H9 (cell line): Measurements from ENCODE around the gene DLK1. TPM values are rescaled to one million over a fixed set of nuclear protein-coding genes. Genes with fewer than 3 reads are reported as not detected.

ENCODE experiments used
- DNase-seq: peaks from one replicate; pipeline ENCODE4 v3.0.0-alpha.2; 2017
- H2AFZ ChIP-seq: one replicate; pipeline ENCODE4 v1.6.1; 2013; ENCODE audit warnings: mild to moderate bottlenecking, low read length, control low read depth, moderate library complexity
- H2AK5ac ChIP-seq: 2 replicates; pipeline ENCODE4 v1.6.1; 2013; ENCODE audit warnings: low read length, control low read depth, mixed read lengths; ENCODE audit not compliant: insufficient read length
- H2BK120ac ChIP-seq: one replicate; pipeline ENCODE4 v1.6.1; 2013; ENCODE audit warnings: low read depth, mild to moderate bottlenecking, low read length, control low read depth, inconsistent platforms; ENCODE audit not compliant: poor library complexity, severe bottlenecking
- H2BK12ac ChIP-seq: 2 replicates; pipeline ENCODE4 v1.6.1; 2013; ENCODE audit warnings: low read length, control low read depth, mixed read lengths, low read depth; ENCODE audit not compliant: insufficient read length
- H2BK15ac ChIP-seq: 2 replicates; pipeline ENCODE4 v1.6.1; 2013; ENCODE audit warnings: low read depth, low read length, control low read depth
- H2BK20ac ChIP-seq: one replicate; pipeline ENCODE4 v1.6.1; 2013; ENCODE audit warnings: low read depth, mild to moderate bottlenecking, low read length, control low read depth, inconsistent platforms; ENCODE audit not compliant: poor library complexity, severe bottlenecking
- H2BK5ac ChIP-seq: 2 replicates; pipeline ENCODE4 v1.6.1; 2013; ENCODE audit warnings: low read length, control low read depth, mixed read lengths; ENCODE audit not compliant: insufficient read length
- H3K14ac ChIP-seq: 2 replicates; pipeline ENCODE4 v1.6.1; 2013; ENCODE audit warnings: low read length, control low read depth; ENCODE audit not compliant: insufficient read depth
- H3K18ac ChIP-seq: 2 replicates; pipeline ENCODE4 v1.6.1; 2013; ENCODE audit warnings: low read depth, mild to moderate bottlenecking, mixed read lengths, low read length, control low read depth; ENCODE audit not compliant: insufficient read length
- H3K23ac ChIP-seq: 2 replicates; pipeline ENCODE4 v1.6.1; 2013; ENCODE audit warnings: low read length, control low read depth, mixed read lengths, low read depth; ENCODE audit not compliant: insufficient read length
- H3K23me2 ChIP-seq: 2 replicates; pipeline ENCODE4 v1.6.1; 2013; ENCODE audit warnings: low read depth, mild to moderate bottlenecking, mixed read lengths, low read length, control low read depth; ENCODE audit not compliant: insufficient read length, poor library complexity, severe bottlenecking
- H3K27ac ChIP-seq: 2 replicates; pipeline ENCODE4 v1.5.1; 2013; ENCODE audit warnings: low read length, control low read depth, mixed read lengths, low read depth; ENCODE audit not compliant: insufficient read length
- H3K27me3 ChIP-seq: 2 replicates; pipeline ENCODE4 v1.6.1; 2013; ENCODE audit warnings: low read length, control low read depth, inconsistent platforms; ENCODE audit not compliant: insufficient read depth
- H3K4ac ChIP-seq: 2 replicates; pipeline ENCODE4 v1.6.1; 2013; ENCODE audit warnings: low read depth, mild to moderate bottlenecking, control low read depth, inconsistent platforms, low read length, moderate library complexity
- H3K4me1 ChIP-seq: 2 replicates; pipeline ENCODE4 v1.6.1; 2013; ENCODE audit warnings: low read length, control low read depth, inconsistent platforms; ENCODE audit not compliant: insufficient read depth
- H3K4me2 ChIP-seq: 2 replicates; pipeline ENCODE4 v1.6.1; 2013; ENCODE audit warnings: low read length, control low read depth, mixed read lengths; ENCODE audit not compliant: insufficient read length, insufficient read depth
- H3K56ac ChIP-seq: 2 replicates; pipeline ENCODE4 v1.6.1; 2013; ENCODE audit warnings: low read depth, mild to moderate bottlenecking, mixed read lengths, low read length, control low read depth; ENCODE audit not compliant: insufficient read length
- H3K79me1 ChIP-seq: 2 replicates; pipeline ENCODE4 v1.6.1; 2013; ENCODE audit warnings: low read depth, mild to moderate bottlenecking, moderate library complexity, low read length, control low read depth, inconsistent platforms; ENCODE audit not compliant: insufficient read depth, poor library complexity, severe bottlenecking
- H3K79me2 ChIP-seq: 2 replicates; pipeline ENCODE4 v1.6.1; 2013; ENCODE audit warnings: low read length, control low read depth, inconsistent platforms; ENCODE audit not compliant: insufficient read depth
- H3K9ac ChIP-seq: 2 replicates; pipeline ENCODE4 v1.6.1; 2013; ENCODE audit warnings: low read length, control low read depth, mixed read lengths; ENCODE audit not compliant: insufficient read length; ENCODE audit errors: extremely low read depth
- H3K9me3 ChIP-seq: one replicate; pipeline ENCODE4 v1.6.1; 2013; ENCODE audit warnings: low read depth, low read length, inconsistent platforms; ENCODE audit not compliant: control insufficient read depth
- H3T11ph ChIP-seq: one replicate; pipeline ENCODE4 v1.6.1; 2013; ENCODE audit warnings: mild to moderate bottlenecking, low read length, control low read depth, inconsistent platforms
- H4K20me1 ChIP-seq: one replicate; pipeline ENCODE4 v1.6.1; 2013; ENCODE audit not compliant: control insufficient read depth, insufficient read length, insufficient read depth
- H4K5ac ChIP-seq: 2 replicates; pipeline ENCODE4 v1.6.1; 2013; ENCODE audit warnings: low read depth, mild to moderate bottlenecking, mixed read lengths, low read length, control low read depth; ENCODE audit not compliant: insufficient read length
- H4K8ac ChIP-seq: replicated peaks from 2 replicates; pipeline ENCODE4 v1.6.1; 2013; ENCODE audit warnings: low read length, control low read depth, mixed read lengths, low read depth; ENCODE audit not compliant: insufficient read length
- H4K91ac ChIP-seq: 2 replicates; pipeline ENCODE4 v1.6.1; 2013; ENCODE audit warnings: low read depth, mild to moderate bottlenecking, moderate library complexity, mixed read lengths, low read length, control low read depth; ENCODE audit not compliant: insufficient read length
- H3K27ac Mint-ChIP-seq, 3 experiments: 2 replicates in 2 of 3; 3 replicates in 1 of 3; pipeline ENCODE4 v1.8.0; 2020 to 2021; ENCODE audit warnings: mixed read lengths in 3 of 3, mild to moderate bottlenecking in 1 of 3, moderate library complexity in 1 of 3
- H3K27me3 Mint-ChIP-seq: 2 replicates; pipeline ENCODE4 v1.8.0; 2021; ENCODE audit warnings: low read depth, mild to moderate bottlenecking, moderate library complexity, mixed read lengths
- H3K36me3 Mint-ChIP-seq, 3 experiments: 2 replicates in 2 of 3; 3 replicates in 1 of 3; pipeline ENCODE4 v1.8.0; 2020 to 2021; ENCODE audit warnings: low read depth in 3 of 3, mixed read lengths in 3 of 3; ENCODE audit not compliant: insufficient read depth in 1 of 3
- H3K4me1 Mint-ChIP-seq, 2 experiments: 2 replicates each; pipeline ENCODE4 v1.8.0; 2020; ENCODE audit warnings: mixed read lengths in 2 of 2
- H3K4me3 Mint-ChIP-seq, 2 experiments: 2 replicates in 1 of 2; 3 replicates in 1 of 2; pipeline ENCODE4 v1.8.0; 2020 to 2021; ENCODE audit warnings: mild to moderate bottlenecking in 2 of 2, mixed read lengths in 2 of 2, moderate library complexity in 1 of 2
- H3K9me3 Mint-ChIP-seq, 2 experiments: 2 replicates in 1 of 2; 3 replicates in 1 of 2; pipeline ENCODE4 v1.8.0; 2020; ENCODE audit warnings: mild to moderate bottlenecking in 2 of 2, mixed read lengths in 2 of 2, moderate library complexity in 1 of 2
- CTCF ChIP-seq: fragments of 200-600 bp; sonication (generic); conservative IDR thresholded peaks from 3 replicates; pipeline ENCODE4 v1.8.0; 2021; ENCODE audit warnings: antibody characterized with exemption, mild to moderate bottlenecking
- WGBS: extraction: QIAGEN DNeasy Blood & Tissue Kit; methylation state at CpG from one replicate; pipeline ENCODE4 v1.1.7; 2013; ENCODE audit warnings: missing lambda C conversion rate, low lambda C conversion rate, mixed read lengths; ENCODE audit not compliant: insufficient read length; ENCODE audit errors: extremely low coverage; 5-methylcytosine and 5-hydroxymethylcytosine counted together
- total RNA-seq: library from RNA; stranded (reverse); gene quantifications from 2 replicates; pipeline ENCODE4 v1.2.1, GENCODE V29; 2021

The DLK1 gene
- total RNA-seq, 1 experiment from 2014 or later, result 2.8 TPM

GRCh38 chr14:100732766-100733100 lies 6.0 kb downstream of the DLK1 start:
- no peak overlapping the region for H3K56ac ChIP-seq
- no peak for TF ChIP-seq CTCF
- no peak overlapping the region for H2BK12ac ChIP-seq
- no peak overlapping the region for H2AK5ac ChIP-seq
- H3K9me3 Mint-ChIP-seq, result no peaks in the 10 kb centered on the region; a peak in 1 of 5 replicates
- no peaks in the 10 kb centered on the region for H3K23me2 ChIP-seq
- H3K4ac ChIP-seq, result no peak overlapping the region
- peaks cover 6% of the 10 kb centered on the region; the same call in 1 of the 2 replicates for H3K27me3 ChIP-seq
- H3T11ph ChIP-seq, result no peak overlapping the region
- H2BK5ac ChIP-seq, result no peak overlapping the region
- no peak overlapping the region for H3K18ac ChIP-seq
- no peaks in the 10 kb centered on the region for H3K79me1 ChIP-seq
- DNase-seq, result no peak
- no peak overlapping the region for H3K27ac Mint-ChIP-seq
- no peak overlapping the region for H4K5ac ChIP-seq
- no peaks in the 10 kb centered on the region; a peak in 2 of 7 replicates for H3K36me3 Mint-ChIP-seq
- no peak overlapping the region for H3K23ac ChIP-seq
- H3K79me2 ChIP-seq, result no peaks in the 10 kb centered on the region
- H4K20me1 ChIP-seq, result no peaks in the 10 kb centered on the region
- peaks cover 44% of the 10 kb centered on the region for H3K27me3 Mint-ChIP-seq
- no peak overlapping the region for H3K9ac ChIP-seq
- H3K4me1 Mint-ChIP-seq, result peaks cover 0 to 44% of the 10 kb centered on the region in 2 experiments; a peak in 3 of 4 replicates
- no peaks in the 10 kb centered on the region for H3K9me3 ChIP-seq
- H3K4me3 Mint-ChIP-seq, result no peak overlapping the region
- no peak overlapping the region for H3K4me2 ChIP-seq
- H2BK120ac ChIP-seq, result no peak overlapping the region
- no peak overlapping the region for H2AFZ ChIP-seq
- WGBS, result no CpG with 5 or more reads among the region's 7 CpGs
- H2BK20ac ChIP-seq, result no peak overlapping the region
- H4K91ac ChIP-seq, result no peak overlapping the region
- no peak overlapping the region for H3K27ac ChIP-seq
- no peak overlapping the region for H3K14ac ChIP-seq
- H2BK15ac ChIP-seq, result no peak overlapping the region
- H3K4me1 ChIP-seq, result no peaks in the 10 kb centered on the region; the same call in 1 of the 2 replicates
- H4K8ac ChIP-seq, result no peak overlapping the region
